GM15510 (cell line): ENCODE results near the gene NRARP.

Experiments used
- POLR2A ChIP-seq: IDR thresholded peaks from 3 replicates; pipeline ENCODE4 v1.6.1; 2011; ENCODE audit warnings: borderline replicate concordance; ENCODE audit not compliant: insufficient read length; ENCODE audit errors: extremely low read depth

The NRARP gene

GRCh38 chr9:137314561-137315560 lies 12.8 kb upstream of the NRARP start:
- TF ChIP-seq POLR2A = no peak

GRCh38 chr9:137313956-137314560 lies 12.0 kb upstream of the NRARP start:
- TF ChIP-seq POLR2A = no peak

- no peak for TF ChIP-seq POLR2A
These were observed 11.4 kb upstream of the NRARP start for GRCh38 chr9:137313326-137313936.

- TF ChIP-seq POLR2A = no peak
These were observed 10.8 kb upstream of the NRARP start for GRCh38 chr9:137312852-137313325.

GRCh38 chr9:137311986-137312851 lies 10.1 kb upstream of the NRARP start:
- TF ChIP-seq POLR2A = no peak

GRCh38 chr9:137311171-137311985 lies 9.3 kb upstream of the NRARP start:
- no peak for TF ChIP-seq POLR2A

GRCh38 chr9:137310189-137311052 lies 8.3 kb upstream of the NRARP start:
- TF ChIP-seq POLR2A = no peak

- TF ChIP-seq POLR2A = no peak
These were observed 7.5 kb upstream of the NRARP start for GRCh38 chr9:137309368-137310188.

- TF ChIP-seq POLR2A = no peak
These were observed 6.1 kb upstream of the NRARP start for GRCh38 chr9:137308057-137308619.

GRCh38 chr9:137307255-137308056 lies 5.4 kb upstream of the NRARP start:
- no peak for TF ChIP-seq POLR2A

GRCh38 chr9:137306850-137307254 lies 4.8 kb upstream of the NRARP start:
- no peak for TF ChIP-seq POLR2A
